Mucosa of rectum (tissue), 2 donors: ENCODE data around the gene B4GALT5.
"Not testable (repeated sequence)": the region's sequence is repeated elsewhere in the genome, so short reads cannot be mapped to it uniquely, and the experiment has no call there.

Source experiments
- H3K27ac ChIP-seq, 2 donors: one replicate each; pipeline ENCODE4 v1.7.0; 2013; ENCODE audit warnings: inconsistent platforms in 2 of 2, low read depth in 2 of 2, low read length in 2 of 2
- H3K27me3 ChIP-seq, 2 donors: one replicate each; pipeline ENCODE4 v1.7.0; 2013; ENCODE audit warnings: low read length in 2 of 2; ENCODE audit not compliant: control insufficient read depth in 2 of 2, insufficient read depth in 2 of 2
- H3K36me3 ChIP-seq, 2 donors: one replicate each; pipeline ENCODE4 v1.7.0; 2013; ENCODE audit warnings: low read length in 2 of 2; ENCODE audit not compliant: control insufficient read depth in 2 of 2, insufficient read depth in 2 of 2
- H3K4me1 ChIP-seq, 2 donors: one replicate each; pipeline ENCODE4 v1.7.0; 2013; ENCODE audit warnings: low read length in 2 of 2, mild to moderate bottlenecking in 1 of 2; ENCODE audit not compliant: control insufficient read depth in 2 of 2, insufficient read depth in 2 of 2
- H3K4me3 ChIP-seq, 2 donors: one replicate each; pipeline ENCODE4 v1.7.0; 2013; ENCODE audit warnings: low read length in 2 of 2
- H3K9ac ChIP-seq, 2 donors: one replicate each; pipeline ENCODE4 v1.7.0; 2013; ENCODE audit warnings: low read length in 2 of 2, low read depth in 1 of 2, mild to moderate bottlenecking in 1 of 2
- H3K9me3 ChIP-seq, 2 donors: one replicate each; pipeline ENCODE4 v1.7.0; 2013; ENCODE audit warnings: low read length in 2 of 2; ENCODE audit not compliant: control insufficient read depth in 2 of 2
- donor health status: healthy.
- donor health status: Normal muscosa, but diverticular disease.

Gene B4GALT5

DNA sequence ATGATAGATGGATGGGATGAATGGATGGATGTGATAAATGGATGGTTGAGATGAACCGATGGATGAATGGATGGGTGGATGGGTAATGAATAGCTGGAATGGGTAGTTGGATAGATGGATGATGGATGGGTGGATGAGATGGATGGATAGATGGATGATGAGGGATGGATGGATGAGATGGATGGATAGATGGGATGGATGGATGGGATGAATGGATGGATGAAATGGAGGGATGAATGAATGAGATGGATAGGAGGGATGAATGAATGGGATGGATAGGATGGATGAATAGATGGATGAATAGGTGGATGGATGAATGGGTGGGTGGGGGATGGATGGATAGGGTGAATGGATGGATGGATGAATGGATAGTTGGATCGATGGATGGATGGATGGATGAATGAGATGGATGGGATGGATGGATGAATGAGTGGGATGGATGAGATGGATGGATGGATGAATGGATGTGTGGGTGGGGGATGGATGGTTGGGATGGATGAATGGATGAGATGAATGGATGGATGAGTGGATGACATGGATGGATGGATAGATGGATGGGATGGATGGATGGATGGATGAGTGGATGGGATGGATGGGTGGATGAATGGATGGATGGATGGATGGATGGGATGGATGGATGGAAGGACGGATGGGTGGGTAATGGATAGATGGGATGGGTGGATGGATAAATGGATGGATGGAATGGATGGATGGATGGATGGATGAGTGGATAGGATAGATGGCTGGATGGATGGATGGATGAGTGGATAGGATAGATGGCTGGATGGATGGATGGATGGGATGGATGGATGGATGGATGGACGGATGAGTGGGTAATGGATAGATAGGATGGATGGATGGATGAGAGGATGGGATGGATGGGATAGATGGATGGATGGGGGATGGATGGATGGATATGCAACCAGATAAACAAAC, 94.3 kb downstream of the B4GALT5 start:
- Histone ChIP-seq H3K27me3 (no peaks in the 10 kb centered on the region), H3K9ac (no peak overlapping the region), H3K9me3 (no peaks in the 10 kb centered on the region), H3K4me3 (no peak overlapping the region), H3K27ac (no peak overlapping the region), H3K4me1 (peaks cover 3 to 7% of the 10 kb centered on the region in 2 donors), H3K36me3 (no peaks in the 10 kb centered on the region)

DNA sequence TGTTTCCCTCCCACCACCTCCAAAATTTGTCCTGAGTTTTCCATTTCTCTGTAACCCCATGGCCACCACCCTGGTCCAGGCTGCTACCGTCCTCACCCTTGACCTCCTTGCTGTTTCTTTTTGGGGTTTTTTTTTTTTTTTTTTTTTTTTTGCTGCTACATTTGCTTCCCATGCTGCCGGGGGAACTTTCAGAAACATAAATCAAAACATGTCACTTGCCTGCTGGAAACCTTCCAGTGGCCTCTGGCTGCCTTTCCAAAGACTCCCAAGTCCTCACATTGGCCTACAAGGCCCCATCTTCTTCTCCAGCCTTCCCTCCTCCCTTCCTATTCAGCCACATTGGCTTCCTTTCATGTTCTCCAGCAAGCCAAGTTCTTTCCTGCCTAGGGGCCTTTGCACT, 95.4 kb downstream of the B4GALT5 start:
- Histone ChIP-seq H3K27me3 (no peaks in the 10 kb centered on the region), H3K36me3 (no peaks in the 10 kb centered on the region), H3K4me3 (no peak overlapping the region), H3K4me1 (peaks cover 3 to 7% of the 10 kb centered on the region in 2 donors), H3K9ac (no peak overlapping the region), H3K27ac (no peak overlapping the region), H3K9me3 (no peaks in the 10 kb centered on the region)

DNA sequence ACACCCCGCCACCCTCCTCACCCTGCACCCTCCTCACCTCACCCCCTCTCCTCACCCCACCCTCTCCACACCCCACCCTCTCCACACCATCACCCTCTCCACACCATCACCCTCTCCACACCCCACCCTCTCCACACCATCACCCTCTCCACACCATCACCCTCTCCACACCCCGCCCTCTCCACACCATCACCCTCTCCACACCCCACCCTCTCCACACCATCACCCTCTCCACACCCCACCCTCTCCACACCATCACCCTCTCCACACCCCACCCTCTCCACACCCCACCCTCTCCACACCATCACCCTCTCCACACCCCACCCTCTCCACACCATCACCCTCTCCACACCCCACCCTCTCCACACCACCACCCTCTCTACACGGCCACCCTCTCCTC, 96.3 kb downstream of the B4GALT5 start:
- not testable (repeated sequence) for H3K4me1 ChIP-seq, H3K27ac ChIP-seq, H3K9ac ChIP-seq, H3K9me3 ChIP-seq, H3K4me3 ChIP-seq, H3K27me3 ChIP-seq, H3K36me3 ChIP-seq

- Histone ChIP-seq H3K9me3 (no peaks in the 10 kb centered on the region), H3K27ac (peak overlapping the region in 1 of 2 donors; percentile 51), H3K4me3 (no peak overlapping the region), H3K27me3 (no peaks in the 10 kb centered on the region), H3K4me1 (peaks cover 3 to 10% of the 10 kb centered on the region in 2 donors), H3K9ac (no peak overlapping the region), H3K36me3 (no peaks in the 10 kb centered on the region)
These were observed 97.3 kb downstream of the B4GALT5 start for GRCh38 chr20:49616154-49617007.

- no peak overlapping the region for H3K9ac ChIP-seq
- H3K27ac ChIP-seq: peak overlapping the region in 1 of 2 donors; percentile 51
These were observed 98.1 kb downstream of the B4GALT5 start for GRCh38 chr20:49615401-49616153.

GRCh38 chr20:49615051-49615400, 98.7 kb downstream of the B4GALT5 start:
- not testable (repeated sequence) for H3K9ac ChIP-seq, H3K27me3 ChIP-seq, H3K4me3 ChIP-seq, H3K36me3 ChIP-seq, H3K9me3 ChIP-seq
- Histone ChIP-seq H3K4me1 (peaks cover 8 to 18% of the 10 kb centered on the region in 2 donors), H3K27ac (peak overlapping the region in 1 of 2 donors; percentile 5)

More at GRCh38 chr20:49615401-49616153, 98.1 kb downstream of the B4GALT5 start:
- Histone ChIP-seq H3K4me1 (peaks cover 8 to 17% of the 10 kb centered on the region in 2 donors), H3K4me3 (no peak overlapping the region), H3K36me3 (no peaks in the 10 kb centered on the region), H3K9me3 (no peaks in the 10 kb centered on the region), H3K27me3 (no peaks in the 10 kb centered on the region)

GRCh38 chr20:49614338-49615050, 99.2 kb downstream of the B4GALT5 start:
- H3K36me3 ChIP-seq: no peaks in the 10 kb centered on the region
- no peak overlapping the region for H3K4me3 ChIP-seq
- no peak overlapping the region for H3K9ac ChIP-seq
- H3K4me1 ChIP-seq: peaks cover 8 to 18% of the 10 kb centered on the region in 2 donors
- H3K9me3 ChIP-seq: no peaks in the 10 kb centered on the region
- no peaks in the 10 kb centered on the region for H3K27me3 ChIP-seq
- no peak overlapping the region for H3K27ac ChIP-seq

DNA sequence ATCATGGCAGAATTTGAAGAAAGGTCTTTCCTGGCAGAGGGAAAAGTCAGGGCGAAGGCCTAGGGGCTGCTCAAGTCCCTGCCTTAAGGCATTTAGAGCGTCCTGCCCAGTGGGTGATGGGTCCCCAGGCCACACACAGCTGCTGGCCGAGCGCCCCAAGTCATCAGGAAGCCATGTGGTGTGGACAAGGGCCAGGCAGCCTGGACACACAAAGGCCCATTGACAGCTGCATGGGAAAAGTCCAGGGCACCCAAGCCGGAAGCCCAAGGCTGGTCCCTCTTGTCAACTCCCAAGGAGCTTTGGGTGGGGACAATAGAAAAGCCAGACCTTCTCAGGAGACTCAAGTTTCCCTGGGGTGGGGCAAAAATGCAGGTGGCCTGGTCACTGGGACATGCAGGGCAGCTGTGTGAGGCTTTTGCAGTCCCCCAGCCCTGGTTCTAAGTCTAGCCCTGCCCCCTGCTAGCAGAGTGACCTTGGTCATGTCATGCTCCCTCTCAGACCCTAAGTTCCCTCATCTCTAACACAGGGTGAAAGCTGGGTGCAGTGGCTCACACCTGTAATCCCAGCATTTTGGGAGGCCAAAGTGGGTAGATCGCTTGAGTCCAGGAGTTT, 101.4 kb downstream of the B4GALT5 start:
- peaks cover 2 to 3% of the 10 kb centered on the region in 2 donors for H3K27me3 ChIP-seq
- no peak overlapping the region for H3K27ac ChIP-seq
- H3K9ac ChIP-seq: no peak overlapping the region
- H3K36me3 ChIP-seq: no peaks in the 10 kb centered on the region
- peaks cover 14 to 21% of the 10 kb centered on the region in 2 donors for H3K4me1 ChIP-seq
- H3K4me3 ChIP-seq: no peak overlapping the region
- H3K9me3 ChIP-seq: no peaks in the 10 kb centered on the region

DNA sequence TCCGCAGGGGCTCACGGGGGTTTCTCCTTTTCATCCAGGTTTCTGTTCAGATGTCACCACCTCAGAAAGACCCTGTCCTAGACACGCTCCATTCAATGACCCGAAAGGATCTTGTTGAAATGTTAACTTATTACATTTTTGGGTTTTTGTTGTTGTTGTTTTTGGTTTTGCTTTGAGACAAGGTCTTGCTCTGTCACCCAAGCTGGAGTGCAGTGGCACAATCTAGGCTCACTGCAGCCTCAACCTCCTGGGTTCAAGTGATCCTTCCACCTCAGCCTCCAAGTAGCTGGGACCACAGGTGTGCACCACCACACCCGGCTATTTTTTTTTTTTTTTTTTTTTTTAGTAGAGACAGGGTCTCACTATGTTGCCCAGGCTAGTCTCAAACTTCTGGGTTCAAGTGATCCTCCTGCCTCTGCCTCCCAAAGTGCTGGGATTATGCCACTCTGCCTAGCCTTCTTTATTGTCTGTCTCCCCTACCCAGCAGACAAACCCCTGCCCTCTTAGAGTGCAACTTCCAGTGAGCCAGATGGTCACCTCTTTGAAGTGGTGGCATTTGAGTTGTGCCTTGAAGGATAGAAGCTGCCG, 102.0 kb downstream of the B4GALT5 start:
- peak overlapping the region; percentile 32 to 56 for H3K9ac ChIP-seq
- not testable (repeated sequence) for H3K36me3 ChIP-seq, H3K27ac ChIP-seq, H3K27me3 ChIP-seq, H3K9me3 ChIP-seq
- H3K4me3 ChIP-seq: peak overlapping the region; percentile 49 to 70
- H3K4me1 ChIP-seq: peaks cover 14 to 21% of the 10 kb centered on the region in 2 donors
